Measurements from ENCODE around the gene CD55. TPM values are rescaled to one million over a fixed set of nuclear protein-coding genes. Genes with fewer than 3 reads are reported as not detected.

The CD55 gene
- total and polyA plus RNA-seq, 12 donors, result 76.1 to 600 (median 244) TPM

DNA sequence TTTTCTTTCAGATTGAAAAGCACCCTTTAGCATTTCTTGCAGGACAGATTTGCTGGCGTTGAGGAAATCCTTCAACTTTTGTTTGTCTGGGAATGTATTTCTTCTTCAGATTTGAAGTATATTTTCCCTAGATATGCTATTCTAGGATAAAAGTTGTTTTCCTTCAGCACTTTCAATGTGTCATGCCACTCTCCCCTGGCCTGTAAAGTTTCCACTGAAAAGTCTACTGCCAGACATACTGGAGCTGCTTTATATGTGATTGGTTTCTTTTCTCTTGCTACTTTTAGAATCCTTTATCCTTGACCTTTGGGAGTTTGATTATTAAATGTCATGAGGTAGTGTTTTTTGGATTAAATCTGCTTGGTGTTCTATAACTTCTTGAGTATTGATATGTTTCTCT is 44.2 kb upstream of the CD55 start:
- Histone ChIP-seq H3K27me3 (no peaks in the 10 kb centered on the region), H3K4me1 (replicated peaks in 1 of 2) (peaks cover 8 to 25% of the 10 kb centered on the region in 2 donors), H3K9me3 (replicated peaks in 1 of 3) (no peaks in the 10 kb centered on the region), H3K27ac (peak overlapping the region in 4 of 5 donors; percentile 5 to 80 (median 52)), H3K36me3 (replicated peaks in 1 of 2) (no peaks in the 10 kb centered on the region), H3K4me3 (no peak overlapping the region)
- WGBS, 4 donors, result 25 to 38% (median 29%) methylated on average over 1 of the region's 1 CpG
- peak in 5 of 7 donors; percentile 20 to 60 (median 35) for DNase-seq
- no peak for TF ChIP-seq POLR2A (IDR thresholded peaks at IDR 0.05)
- TF ChIP-seq, protein P1, sequence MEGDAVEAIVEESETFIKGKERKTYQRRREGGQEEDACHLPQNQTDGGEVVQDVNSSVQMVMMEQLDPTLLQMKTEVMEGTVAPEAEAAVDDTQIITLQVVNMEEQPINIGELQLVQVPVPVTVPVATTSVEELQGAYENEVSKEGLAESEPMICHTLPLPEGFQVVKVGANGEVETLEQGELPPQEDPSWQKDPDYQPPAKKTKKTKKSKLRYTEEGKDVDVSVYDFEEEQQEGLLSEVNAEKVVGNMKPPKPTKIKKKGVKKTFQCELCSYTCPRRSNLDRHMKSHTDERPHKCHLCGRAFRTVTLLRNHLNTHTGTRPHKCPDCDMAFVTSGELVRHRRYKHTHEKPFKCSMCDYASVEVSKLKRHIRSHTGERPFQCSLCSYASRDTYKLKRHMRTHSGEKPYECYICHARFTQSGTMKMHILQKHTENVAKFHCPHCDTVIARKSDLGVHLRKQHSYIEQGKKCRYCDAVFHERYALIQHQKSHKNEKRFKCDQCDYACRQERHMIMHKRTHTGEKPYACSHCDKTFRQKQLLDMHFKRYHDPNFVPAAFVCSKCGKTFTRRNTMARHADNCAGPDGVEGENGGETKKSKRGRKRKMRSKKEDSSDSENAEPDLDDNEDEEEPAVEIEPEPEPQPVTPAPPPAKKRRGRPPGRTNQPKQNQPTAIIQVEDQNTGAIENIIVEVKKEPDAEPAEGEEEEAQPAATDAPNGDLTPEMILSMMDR (IDR thresholded peaks at IDR 0.05), result no peak
- intact Hi-C loops (cut with DNase I), result no loop called here

DNA sequence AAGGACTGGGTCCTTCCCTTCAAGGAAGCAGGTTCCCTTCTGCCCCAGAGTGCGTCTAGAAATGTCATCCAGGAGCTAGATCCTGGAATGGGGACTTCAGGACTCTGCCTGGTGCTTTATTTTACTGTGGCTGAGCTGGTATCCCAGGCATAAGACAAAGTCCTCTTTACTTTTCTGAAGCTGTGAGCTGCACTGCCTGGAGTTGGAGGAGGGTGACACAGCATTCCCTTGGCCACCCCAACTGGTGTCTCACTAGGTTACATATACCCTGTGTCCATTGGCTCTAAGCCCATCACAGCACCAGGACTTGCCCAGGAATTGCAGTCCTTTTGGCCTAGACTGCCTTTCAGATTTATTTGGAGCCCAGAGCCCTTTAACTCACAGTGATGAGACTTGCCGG is 41.8 kb upstream of the CD55 start:
- DNase-seq, result peak in 3 of 7 donors; percentile 9 to 29 (median 13)
- Histone ChIP-seq H3K27me3 (no peaks in the 10 kb centered on the region), H3K36me3 (replicated peaks in 1 of 2) (no peaks in the 10 kb centered on the region), H3K4me3 (no peak overlapping the region), H3K4me1 (replicated peaks in 1 of 2) (peaks cover 8 to 38% of the 10 kb centered on the region in 2 donors), H3K27ac (peak overlapping the region in 1 of 5 donors; percentile 24), H3K9me3 (replicated peaks in 1 of 3) (no peaks in the 10 kb centered on the region)
- intact Hi-C loops (cut with DNase I), result no loop called here
- 74 to 86% (median 78%) methylated on average over 1 to 2 of the region's 2 CpGs for WGBS, 4 donors
- no peak for TF ChIP-seq POLR2A (IDR thresholded peaks at IDR 0.05)
- TF ChIP-seq, protein P1 (IDR thresholded peaks at IDR 0.05), result no peak

DNA sequence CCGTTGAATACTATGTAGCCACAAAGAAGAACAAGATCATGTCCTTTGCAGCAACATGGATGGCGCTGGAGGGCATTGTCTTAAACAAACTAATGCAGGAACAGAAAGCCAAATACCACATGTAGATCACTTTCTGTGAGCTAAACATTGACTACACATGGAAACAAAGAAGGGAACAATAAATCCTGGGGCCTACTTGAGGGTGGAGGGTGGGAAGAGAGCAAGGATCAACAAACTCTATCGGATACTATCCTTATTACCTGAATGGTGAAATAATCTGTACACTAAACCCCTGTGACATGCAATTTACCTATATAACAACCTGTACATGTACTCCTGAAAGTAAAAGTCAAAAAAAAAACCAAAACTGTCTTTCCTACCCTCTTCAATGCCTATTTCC is 40.8 kb upstream of the CD55 start:
- WGBS, 4 donors, result 91 to 99% (median 98%) methylated on average over 3 of the region's 3 CpGs

DNA sequence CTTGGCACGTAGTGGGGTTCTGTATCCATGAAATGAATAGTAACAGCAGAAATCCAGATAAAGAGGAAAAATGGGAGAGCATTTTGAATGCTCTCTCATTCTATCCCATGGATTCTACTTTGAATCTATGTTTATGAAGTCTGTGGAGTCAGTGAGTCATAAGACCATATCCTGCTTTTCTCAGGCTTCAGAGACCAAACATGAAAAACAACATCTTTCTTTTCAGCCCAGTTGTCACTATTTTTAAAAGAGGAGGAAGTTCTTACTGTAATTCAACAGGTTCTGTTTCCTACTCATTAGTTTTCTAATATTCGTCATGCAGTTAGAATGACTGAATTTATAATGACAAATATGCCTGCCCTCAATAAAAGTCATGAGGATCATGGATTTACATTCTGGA is 39.4 kb upstream of the CD55 start:
- Histone ChIP-seq H3K27ac (peak overlapping the region in 2 of 5 donors; percentile 3 to 27), H3K4me3 (no peak overlapping the region), H3K9me3 (replicated peaks in 1 of 3) (no peaks in the 10 kb centered on the region), H3K36me3 (replicated peaks in 1 of 2) (no peaks in the 10 kb centered on the region), H3K27me3 (no peaks in the 10 kb centered on the region), H3K4me1 (replicated peaks in 1 of 2) (peaks cover 8 to 34% of the 10 kb centered on the region in 2 donors)
- intact Hi-C loops (cut with DNase I), result no loop called here
- 46 to 54% (median 51%) methylated on average over 2 of the region's 2 CpGs for WGBS, 4 donors
- no peak for TF ChIP-seq POLR2A (IDR thresholded peaks at IDR 0.05)
- TF ChIP-seq, protein P1 (IDR thresholded peaks at IDR 0.05), result no peak
- no peak for DNase-seq

More for the DNA sequence above, 40.8 kb upstream of the CD55 start:
- Histone ChIP-seq H3K9me3 (replicated peaks in 1 of 3) (no peaks in the 10 kb centered on the region), H3K4me1 (replicated peaks in 1 of 2) (peaks cover 8 to 41% of the 10 kb centered on the region in 2 donors), H3K4me3 (no peak overlapping the region), H3K27ac (no peak overlapping the region), H3K36me3 (replicated peaks in 1 of 2) (no peaks in the 10 kb centered on the region), H3K27me3 (no peaks in the 10 kb centered on the region)
- DNase-seq, result no peak
- intact Hi-C loops (cut with DNase I), result no loop called here
- TF ChIP-seq, protein P1 (IDR thresholded peaks at IDR 0.05), result no peak
- no peak for TF ChIP-seq POLR2A (IDR thresholded peaks at IDR 0.05)

Data from adrenal gland (tissue), 12 donors.